ENCODE results near the gene TRAF3IP1.

The TRAF3IP1 gene

DNA sequence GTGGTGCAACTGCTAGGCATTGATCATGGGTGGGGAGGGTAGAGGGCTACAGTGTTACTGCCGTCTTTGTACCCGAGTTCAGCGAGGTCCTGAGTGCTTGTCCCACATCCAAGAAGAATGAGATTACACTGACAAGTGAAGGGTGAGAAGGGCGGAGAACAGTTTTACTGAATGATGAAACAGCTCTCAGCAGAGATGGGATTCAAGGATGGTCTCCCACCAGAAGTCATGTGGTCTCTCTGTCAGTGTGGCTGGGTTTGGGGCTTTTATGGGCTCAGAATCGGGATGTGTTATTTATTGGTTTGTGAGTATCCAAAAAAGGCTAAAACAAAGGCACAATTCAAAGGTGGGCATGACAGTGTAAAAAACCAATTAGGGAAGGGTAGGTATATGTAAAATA is 95.6 kb downstream of the TRAF3IP1 start:
- H3K27ac ChIP-seq: no peak overlapping the region
- TF ChIP-seq CTCF (conservative IDR thresholded peaks at IDR 0.05): no peak

GRCh38 chr2:238418196-238418998 is 98.1 kb downstream of the TRAF3IP1 start:
- H3K27ac ChIP-seq: no peak overlapping the region
- no peak for TF ChIP-seq CTCF (conservative IDR thresholded peaks at IDR 0.05)

DNA sequence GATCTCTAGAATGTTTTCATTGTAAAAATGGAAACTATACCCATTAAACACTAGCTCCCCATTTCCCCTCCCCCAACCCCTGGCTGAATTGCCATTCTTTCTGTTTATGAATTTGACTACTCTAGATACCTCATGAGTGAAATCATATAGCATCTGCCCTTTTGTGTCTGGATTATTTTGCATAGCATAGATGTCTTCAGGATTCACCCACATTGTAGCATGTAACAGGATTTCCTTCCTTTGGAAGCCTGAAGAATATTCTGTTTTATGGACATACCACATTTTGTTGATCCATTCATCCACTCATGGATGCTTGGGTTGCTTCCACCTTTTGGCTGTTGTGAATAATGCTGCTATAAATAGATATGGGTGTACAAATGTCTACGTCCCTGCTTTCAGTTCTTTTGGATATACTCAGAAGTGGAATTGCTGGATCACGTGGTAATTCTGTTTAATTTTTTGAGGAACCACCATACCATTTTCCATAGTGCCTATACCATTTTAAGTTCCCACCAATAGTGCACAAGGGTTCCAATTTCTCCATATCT is 98.8 kb downstream of the TRAF3IP1 start:
- H3K27ac ChIP-seq: no peak overlapping the region
- TF ChIP-seq CTCF (conservative IDR thresholded peaks at IDR 0.05): no peak

- peak overlapping the region; percentile 22; the same call in 1 of the 2 replicates for H3K27ac ChIP-seq
- no peak for TF ChIP-seq CTCF (conservative IDR thresholded peaks at IDR 0.05)
Measured at GRCh38 chr2:238420442-238420841, 100.1 kb downstream of the TRAF3IP1 start.

- TF ChIP-seq CTCF (conservative IDR thresholded peaks at IDR 0.05): no peak
- H3K27ac ChIP-seq: peak overlapping the region; percentile 22
Measured at GRCh38 chr2:238420878-238421694, 100.8 kb downstream of the TRAF3IP1 start.

DNA sequence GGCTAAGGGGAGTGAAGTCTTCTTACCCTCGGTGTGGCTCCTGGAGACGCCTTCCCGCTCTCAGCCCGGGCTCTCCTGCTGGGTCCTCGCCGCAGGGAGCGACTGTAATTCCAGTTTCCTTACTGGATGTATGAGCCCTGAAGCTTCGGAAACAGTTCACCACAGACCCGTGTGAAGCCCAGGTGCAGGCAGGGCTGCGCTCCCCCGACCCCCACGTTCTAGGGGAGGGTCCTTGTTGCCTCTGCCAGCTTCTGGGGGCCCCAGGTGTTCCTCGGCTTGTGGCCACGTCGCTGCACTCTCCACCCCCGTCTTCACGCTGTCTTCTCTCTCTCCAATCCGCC is 101.3 kb downstream of the TRAF3IP1 start:
- no peak for TF ChIP-seq CTCF (conservative IDR thresholded peaks at IDR 0.05)
- peak overlapping the region; percentile 22; the same call in 1 of the 2 replicates for H3K27ac ChIP-seq

DNA sequence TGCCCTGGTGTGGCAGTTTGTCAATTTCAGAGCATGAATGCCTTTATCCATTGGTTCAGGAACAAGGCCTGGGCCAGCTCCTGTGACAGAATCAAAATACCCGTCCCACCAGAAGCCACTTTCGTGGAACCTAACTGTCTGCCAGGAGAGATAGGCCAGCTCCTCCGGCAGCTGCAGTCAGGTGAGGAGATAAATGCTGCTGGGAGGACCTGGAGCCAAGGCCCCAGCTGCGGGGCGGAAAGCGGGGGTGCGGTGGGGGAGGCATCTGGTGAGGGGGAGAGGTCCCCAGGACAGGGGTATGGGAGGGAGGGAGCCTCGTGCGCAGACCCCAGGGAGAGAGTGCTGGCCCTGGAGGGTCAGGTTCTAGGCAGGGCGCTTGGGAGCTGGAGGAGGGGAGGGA is 102.0 kb downstream of the TRAF3IP1 start:
- no peak for TF ChIP-seq CTCF (conservative IDR thresholded peaks at IDR 0.05)
- H3K27ac ChIP-seq: no peak overlapping the region

Measured in VCaP (cell line).